Glutamatergic neuron (in vitro differentiated cells): ENCODE results near the gene PPFIA2. TPM values are rescaled to one million over a fixed set of nuclear protein-coding genes. Genes with fewer than 3 reads are reported as not detected.

Experiments
- DNase-seq: peaks from one replicate; pipeline ENCODE4 v3.0.0; 2022
- H3K27ac Mint-ChIP-seq: one replicate; pipeline ENCODE4 v1.8.0; 2020; ENCODE audit warnings: mild to moderate bottlenecking, mixed read lengths, inconsistent platforms; ENCODE audit not compliant: unreplicated experiment
- H3K27me3 Mint-ChIP-seq: one replicate; pipeline ENCODE4 v1.8.0; 2020; ENCODE audit warnings: mild to moderate bottlenecking, moderate library complexity, mixed read lengths, inconsistent platforms; ENCODE audit not compliant: unreplicated experiment
- H3K36me3 Mint-ChIP-seq: one replicate; pipeline ENCODE4 v1.8.0; 2020; ENCODE audit warnings: mild to moderate bottlenecking, mixed read lengths, inconsistent platforms; ENCODE audit not compliant: unreplicated experiment
- H3K4me1 Mint-ChIP-seq: one replicate; pipeline ENCODE4 v1.8.0; 2020; ENCODE audit warnings: mild to moderate bottlenecking, low read depth, mixed read lengths, inconsistent platforms; ENCODE audit not compliant: unreplicated experiment
- H3K4me3 Mint-ChIP-seq: one replicate; pipeline ENCODE4 v1.8.0; 2020; ENCODE audit warnings: mild to moderate bottlenecking, mixed read lengths, inconsistent platforms; ENCODE audit not compliant: unreplicated experiment
- H3K9me3 Mint-ChIP-seq: one replicate; pipeline ENCODE4 v1.8.0; 2020; ENCODE audit warnings: mild to moderate bottlenecking, moderate library complexity, mixed read lengths, inconsistent platforms; ENCODE audit not compliant: unreplicated experiment
- total RNA-seq: library from RNA; stranded (reverse); fragmentation: NEBNext Ultra II Directional; extraction: Animal tissue kit (Norgen Biotek cat#: 25700); gene quantifications from one replicate; pipeline ENCODE4 v1.2.1, GENCODE V29; 2021; ENCODE audit not compliant: unreplicated experiment
- TF ChIP-seq, protein P1 (sequence below): fragments of 200-600 bp; sonication (generic); IDR thresholded peaks from one replicate; pipeline ENCODE4 v1.5.0; 2021; ENCODE audit not compliant: partially characterized antibody, unreplicated experiment

Gene PPFIA2
- total RNA-seq, 1 donor from 2014 or later = 31.1 TPM

DNA sequence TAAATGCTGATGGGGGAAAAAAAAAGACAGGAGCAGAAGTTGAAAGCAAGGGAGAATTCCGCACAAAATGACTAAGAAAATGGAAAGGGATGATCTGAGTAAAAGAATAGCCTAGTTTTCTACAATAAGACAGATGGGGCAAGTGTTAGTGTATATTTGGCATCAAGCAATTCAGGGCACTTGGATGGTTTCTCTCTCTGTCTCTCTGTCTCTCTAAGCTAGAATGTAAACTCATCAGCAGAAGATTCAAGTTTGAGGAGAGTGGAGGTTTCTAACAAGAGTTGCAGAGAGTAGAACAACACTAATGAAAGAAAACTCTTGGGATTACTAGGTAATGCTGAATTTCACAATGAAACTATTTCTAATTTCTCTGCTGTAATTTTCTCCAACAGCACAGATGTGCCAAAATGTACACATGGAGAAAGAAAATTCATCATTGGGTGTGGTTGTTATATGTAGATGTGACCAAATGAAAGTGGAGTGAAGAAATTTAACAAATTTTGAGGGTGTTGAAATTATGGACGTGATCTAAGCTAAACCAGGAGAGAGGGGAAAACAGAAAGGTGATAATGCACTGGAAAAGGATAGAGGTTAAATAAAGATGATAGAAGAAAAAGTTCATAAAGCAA is 444.1 kb downstream of the PPFIA2 start:
- Mint-ChIP-seq H3K27me3 (no peaks in the 10 kb centered on the region), H3K4me1 (no peaks in the 10 kb centered on the region), H3K27ac (no peak overlapping the region), H3K4me3 (no peak overlapping the region), H3K36me3 (no peaks in the 10 kb centered on the region), H3K9me3 (no peaks in the 10 kb centered on the region)
- no peak for DNase-seq
- TF ChIP-seq, protein P1, sequence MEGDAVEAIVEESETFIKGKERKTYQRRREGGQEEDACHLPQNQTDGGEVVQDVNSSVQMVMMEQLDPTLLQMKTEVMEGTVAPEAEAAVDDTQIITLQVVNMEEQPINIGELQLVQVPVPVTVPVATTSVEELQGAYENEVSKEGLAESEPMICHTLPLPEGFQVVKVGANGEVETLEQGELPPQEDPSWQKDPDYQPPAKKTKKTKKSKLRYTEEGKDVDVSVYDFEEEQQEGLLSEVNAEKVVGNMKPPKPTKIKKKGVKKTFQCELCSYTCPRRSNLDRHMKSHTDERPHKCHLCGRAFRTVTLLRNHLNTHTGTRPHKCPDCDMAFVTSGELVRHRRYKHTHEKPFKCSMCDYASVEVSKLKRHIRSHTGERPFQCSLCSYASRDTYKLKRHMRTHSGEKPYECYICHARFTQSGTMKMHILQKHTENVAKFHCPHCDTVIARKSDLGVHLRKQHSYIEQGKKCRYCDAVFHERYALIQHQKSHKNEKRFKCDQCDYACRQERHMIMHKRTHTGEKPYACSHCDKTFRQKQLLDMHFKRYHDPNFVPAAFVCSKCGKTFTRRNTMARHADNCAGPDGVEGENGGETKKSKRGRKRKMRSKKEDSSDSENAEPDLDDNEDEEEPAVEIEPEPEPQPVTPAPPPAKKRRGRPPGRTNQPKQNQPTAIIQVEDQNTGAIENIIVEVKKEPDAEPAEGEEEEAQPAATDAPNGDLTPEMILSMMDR = no peak

DNA sequence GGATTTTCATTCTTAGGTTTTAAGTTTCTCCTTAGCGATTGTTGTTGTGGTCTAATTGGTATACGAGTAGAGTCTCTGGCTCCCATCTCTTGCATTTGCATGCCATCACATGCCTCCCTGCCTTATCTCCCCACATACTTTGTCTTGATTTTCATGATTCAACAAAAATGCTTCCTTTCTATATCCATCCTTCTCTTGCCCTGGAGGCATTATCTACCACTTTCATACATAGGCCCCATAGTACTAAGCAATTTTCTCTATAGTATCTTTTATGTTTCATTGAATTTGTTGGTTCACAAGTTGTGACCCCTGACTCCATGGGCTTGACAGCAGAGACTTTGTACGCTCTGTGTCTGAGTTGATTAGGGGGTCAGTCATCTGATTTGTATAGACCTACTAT is 455.2 kb downstream of the PPFIA2 start:
- H3K4me3 Mint-ChIP-seq = no peak overlapping the region
- H3K36me3 Mint-ChIP-seq = no peaks in the 10 kb centered on the region
- no peaks in the 10 kb centered on the region for H3K27me3 Mint-ChIP-seq
- no peaks in the 10 kb centered on the region for H3K9me3 Mint-ChIP-seq
- H3K4me1 Mint-ChIP-seq = no peaks in the 10 kb centered on the region
- no peak overlapping the region for H3K27ac Mint-ChIP-seq
- DNase-seq = no peak
- TF ChIP-seq, protein P1 = no peak

DNA sequence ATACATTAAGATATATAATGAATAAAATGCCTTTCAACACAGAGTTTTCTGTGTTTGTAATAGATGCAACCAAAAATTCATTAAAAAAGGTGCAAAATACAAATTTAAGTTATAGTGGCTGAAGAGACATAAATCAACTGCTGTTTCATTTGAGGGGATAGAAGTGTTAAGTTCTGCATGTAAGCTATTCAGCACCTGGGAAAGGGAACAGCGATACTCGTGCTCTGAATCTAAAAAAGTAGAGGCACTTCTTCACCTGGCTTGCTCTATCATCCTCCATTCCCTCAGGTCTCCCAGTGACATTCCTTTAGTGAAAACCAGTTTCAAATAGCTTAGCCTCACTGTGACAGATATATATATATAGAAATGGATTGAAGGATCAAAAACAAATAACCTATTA is 458.7 kb downstream of the PPFIA2 start:
- H3K27me3 Mint-ChIP-seq = no peaks in the 10 kb centered on the region
- H3K9me3 Mint-ChIP-seq = no peaks in the 10 kb centered on the region
- no peak overlapping the region for H3K4me3 Mint-ChIP-seq
- H3K36me3 Mint-ChIP-seq = no peaks in the 10 kb centered on the region
- TF ChIP-seq, protein P1 = no peak
- no peak for DNase-seq
- no peaks in the 10 kb centered on the region for H3K4me1 Mint-ChIP-seq
- no peak overlapping the region for H3K27ac Mint-ChIP-seq

DNA sequence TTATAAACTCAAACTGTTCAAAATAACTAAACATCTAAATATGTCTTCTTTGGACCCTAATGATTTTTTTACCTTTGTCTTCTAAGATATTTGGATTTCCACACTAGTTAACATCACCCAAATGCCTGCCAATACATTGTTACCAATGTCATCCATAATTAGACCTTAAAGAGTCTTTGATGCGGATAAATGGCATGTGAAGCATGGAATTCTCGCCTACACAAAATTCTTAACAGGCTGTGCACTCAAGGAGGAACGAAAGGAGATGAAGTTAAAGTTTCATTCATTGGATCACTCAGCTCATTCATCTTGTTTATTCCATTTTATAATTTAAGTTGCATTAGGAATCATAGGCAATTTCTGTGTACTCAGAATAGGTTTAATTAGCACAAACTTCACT is 461.5 kb downstream of the PPFIA2 start:
- Mint-ChIP-seq H3K4me3 (no peak overlapping the region), H3K27me3 (no peaks in the 10 kb centered on the region), H3K4me1 (no peaks in the 10 kb centered on the region), H3K27ac (no peak overlapping the region), H3K9me3 (no peaks in the 10 kb centered on the region), H3K36me3 (no peaks in the 10 kb centered on the region)
- TF ChIP-seq, protein P1 = no peak
- no peak for DNase-seq

DNA sequence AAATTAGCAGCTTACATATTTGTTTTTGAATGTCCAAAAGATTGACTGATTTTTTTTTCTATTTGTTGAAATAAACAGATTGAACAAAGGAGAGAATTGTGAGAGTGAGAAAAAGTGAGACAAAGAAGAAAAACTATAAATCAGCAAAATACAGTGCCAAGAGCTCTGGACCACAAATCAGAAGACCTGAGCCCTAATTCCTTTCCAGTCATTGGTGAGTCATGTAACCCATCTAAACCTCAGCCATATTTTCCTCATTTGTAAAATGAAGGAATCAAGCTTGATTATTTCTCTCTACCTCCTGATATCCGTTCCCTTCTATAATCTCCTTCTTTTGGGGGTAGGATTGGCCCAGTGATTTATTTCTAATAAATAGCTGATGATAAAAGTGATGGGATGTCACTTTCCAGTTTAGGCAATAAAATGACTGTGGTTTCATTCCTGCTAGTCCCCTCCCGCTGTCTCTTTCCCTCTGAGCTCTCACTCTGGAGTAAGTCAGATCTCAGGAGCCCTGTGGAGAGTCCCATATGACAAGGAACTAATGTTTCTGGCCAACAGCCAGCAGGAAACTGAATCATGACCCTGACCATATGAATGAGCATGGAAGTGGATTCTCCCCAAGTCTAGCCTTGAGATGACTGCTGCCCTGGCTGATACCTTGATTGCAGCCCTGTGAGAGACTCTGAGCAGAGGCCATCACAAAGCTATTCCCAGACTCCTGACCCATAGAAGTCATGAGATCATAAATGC is 462.4 kb downstream of the PPFIA2 start:
- TF ChIP-seq, protein P1 = no peak
- Mint-ChIP-seq H3K4me1 (no peaks in the 10 kb centered on the region), H3K27me3 (no peaks in the 10 kb centered on the region), H3K9me3 (no peaks in the 10 kb centered on the region), H3K27ac (no peak overlapping the region), H3K4me3 (no peak overlapping the region), H3K36me3 (no peaks in the 10 kb centered on the region)
- DNase-seq = no peak
